HG03439 (cell line): ENCODE data around the gene NECTIN1.
A peak's percentile ranks its signal among the peaks of the same experiment; 100 is the strongest.

Source experiments
- ATAC-seq: cut with Tn5 transposase; IDR thresholded peaks from one replicate; pipeline ENCODE4 v1.9.1; 2021; ENCODE audit warnings: mild to moderate bottlenecking, moderate library complexity; ENCODE audit not compliant: unreplicated experiment

Gene NECTIN1

DNA sequence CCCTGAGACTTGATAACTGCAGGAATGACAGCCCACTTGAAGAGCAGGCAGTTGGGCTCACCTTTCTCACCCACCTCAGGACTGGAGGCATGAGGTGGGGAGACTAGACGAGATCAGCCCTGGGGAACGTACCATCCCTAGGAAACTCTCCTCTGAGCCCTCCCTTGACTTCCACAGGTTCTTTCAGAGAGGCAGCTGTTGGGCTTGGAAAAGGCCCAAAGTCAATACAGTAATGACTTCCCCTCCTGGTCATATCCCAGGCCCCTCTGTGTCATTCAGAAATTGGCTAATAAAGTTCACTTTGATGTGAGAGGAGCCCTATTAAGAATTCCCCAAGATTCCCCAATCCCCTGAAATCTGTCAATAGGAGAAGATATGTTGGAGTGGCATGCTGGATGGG, 5.8 kb upstream of the NECTIN1 start:
- no peak for ATAC-seq

DNA sequence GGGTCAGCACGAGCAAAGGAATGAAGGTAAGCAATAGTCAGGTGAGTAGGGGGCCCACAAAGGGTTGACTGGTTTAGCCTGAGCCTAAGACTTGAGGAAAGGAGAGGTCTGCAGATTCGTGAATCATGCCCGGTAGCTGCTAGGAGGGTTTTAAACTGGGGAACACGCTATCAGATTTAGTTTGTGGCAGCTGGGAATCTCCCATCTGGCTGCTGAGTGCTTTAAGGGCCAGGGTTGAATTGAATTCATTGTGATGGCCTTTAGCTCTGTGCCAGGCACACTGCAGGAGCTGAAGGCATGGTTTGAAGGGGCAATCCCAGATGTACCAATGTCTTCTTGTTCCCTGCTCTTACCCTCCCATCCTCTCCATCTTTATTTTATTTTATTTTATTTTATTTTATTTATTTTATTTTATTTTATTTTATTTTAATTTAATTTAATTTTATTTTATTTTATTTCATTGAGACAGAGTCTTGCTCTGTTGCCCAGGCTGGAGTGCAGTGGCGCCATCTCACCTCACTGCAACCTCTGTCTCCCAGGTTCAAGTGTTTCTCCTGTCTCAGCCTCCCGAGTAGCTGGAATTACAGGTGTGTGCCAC, 1.9 kb upstream of the NECTIN1 start:
- no peak for ATAC-seq

DNA sequence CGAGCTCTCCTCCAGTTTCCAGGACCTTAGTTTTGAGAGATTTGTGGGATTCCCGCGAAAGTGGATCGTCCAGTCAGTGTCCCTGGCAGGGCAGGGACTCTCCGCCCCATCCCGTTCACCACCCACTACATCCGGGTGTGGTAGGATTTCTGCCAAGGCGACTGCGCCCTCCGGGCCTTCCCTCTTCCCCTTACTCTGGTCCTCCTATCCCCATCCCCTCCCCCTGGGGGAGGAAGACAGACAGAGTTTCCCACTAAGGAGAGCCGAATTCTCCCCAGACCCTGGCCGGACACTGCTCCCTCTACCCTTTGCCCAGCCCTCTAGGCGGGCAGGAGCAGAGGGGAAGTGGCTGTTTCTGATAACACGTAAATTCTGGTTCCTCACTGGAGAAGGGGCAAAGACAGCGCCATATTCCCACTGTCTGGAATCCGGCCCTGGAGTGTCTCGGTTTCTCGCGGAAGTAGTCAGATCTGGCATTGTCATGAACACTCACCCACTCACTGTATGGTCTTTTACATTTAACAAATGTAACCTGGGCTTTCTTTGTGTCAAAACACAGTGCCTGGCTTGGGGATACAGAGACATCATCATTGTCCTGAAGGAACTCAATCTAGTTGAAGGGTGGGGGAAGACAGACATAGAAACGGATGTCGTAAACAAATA, 1.1 kb upstream of the NECTIN1 start:
- no peak for ATAC-seq

DNA sequence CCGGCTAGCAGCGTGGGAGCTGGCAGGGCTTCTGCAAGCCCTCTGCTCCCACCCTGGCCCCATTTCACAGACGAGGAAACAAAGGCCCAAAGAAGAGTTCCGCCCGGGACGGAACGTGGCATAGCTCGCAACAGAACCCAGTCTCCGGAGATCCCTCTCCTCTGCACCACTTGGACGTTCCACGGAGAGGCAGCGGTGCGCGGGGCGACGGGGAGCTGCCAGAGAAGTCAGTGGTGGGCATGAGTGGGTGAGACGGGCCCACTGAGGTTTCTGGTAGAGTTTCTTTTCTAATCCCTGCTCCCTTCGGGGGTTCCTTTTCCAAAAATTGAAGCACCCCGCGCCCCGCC, 554 bp upstream of the NECTIN1 start:
- ATAC-seq, result peak; percentile 29

DNA sequence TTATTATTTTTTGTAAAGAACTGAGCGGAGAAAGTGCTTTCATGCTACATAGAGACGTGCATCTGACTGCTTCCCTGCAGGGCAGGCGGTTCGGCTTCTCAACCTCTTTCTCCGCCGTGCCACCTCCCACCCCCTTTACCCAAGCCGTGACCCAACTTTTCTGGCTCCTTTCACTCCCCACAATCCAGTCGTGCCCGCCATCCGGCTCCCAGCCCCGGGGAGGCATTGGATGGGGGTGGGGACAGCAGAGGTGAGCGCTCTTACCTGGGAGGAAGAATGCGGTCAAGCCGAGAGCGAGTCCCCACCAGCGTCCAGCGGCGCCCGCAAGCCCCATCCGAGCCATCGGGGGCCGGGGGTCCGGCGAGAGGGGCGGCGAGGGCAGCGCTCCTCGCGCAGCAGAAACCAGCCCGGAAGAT, 781 bp downstream of the NECTIN1 start:
- no peak for ATAC-seq

DNA sequence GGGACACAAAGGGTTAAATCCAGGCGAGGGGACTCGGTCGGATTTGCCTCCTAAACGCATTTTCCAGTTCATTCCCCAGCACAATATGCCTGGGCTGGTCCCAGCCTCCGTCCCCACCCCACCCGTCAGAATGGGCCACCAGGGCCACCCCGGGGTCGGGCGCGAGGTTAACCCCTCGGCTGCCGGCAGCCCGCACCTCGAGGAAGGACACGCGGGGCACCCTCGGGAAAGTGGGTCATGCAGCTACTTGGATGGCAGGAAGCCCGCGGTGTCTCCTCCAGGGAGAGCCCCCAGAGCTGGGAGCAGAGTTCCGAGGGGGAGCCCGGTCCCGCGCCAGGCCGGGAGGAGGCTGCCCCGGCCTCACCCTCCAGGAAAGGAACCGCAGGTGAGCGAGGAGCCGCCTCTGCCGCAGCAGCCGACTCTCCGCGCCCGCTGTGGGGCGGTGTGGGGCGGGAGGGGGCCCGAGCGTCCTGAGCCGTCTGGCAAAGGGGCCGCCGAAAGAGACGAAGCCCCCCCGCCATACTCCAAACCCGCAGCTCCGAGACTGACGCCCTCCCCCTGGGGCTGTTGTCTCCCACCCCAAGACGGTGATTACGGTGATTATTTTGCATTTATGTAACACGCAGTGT, 1.4 kb downstream of the NECTIN1 start:
- ATAC-seq, result no peak

DNA sequence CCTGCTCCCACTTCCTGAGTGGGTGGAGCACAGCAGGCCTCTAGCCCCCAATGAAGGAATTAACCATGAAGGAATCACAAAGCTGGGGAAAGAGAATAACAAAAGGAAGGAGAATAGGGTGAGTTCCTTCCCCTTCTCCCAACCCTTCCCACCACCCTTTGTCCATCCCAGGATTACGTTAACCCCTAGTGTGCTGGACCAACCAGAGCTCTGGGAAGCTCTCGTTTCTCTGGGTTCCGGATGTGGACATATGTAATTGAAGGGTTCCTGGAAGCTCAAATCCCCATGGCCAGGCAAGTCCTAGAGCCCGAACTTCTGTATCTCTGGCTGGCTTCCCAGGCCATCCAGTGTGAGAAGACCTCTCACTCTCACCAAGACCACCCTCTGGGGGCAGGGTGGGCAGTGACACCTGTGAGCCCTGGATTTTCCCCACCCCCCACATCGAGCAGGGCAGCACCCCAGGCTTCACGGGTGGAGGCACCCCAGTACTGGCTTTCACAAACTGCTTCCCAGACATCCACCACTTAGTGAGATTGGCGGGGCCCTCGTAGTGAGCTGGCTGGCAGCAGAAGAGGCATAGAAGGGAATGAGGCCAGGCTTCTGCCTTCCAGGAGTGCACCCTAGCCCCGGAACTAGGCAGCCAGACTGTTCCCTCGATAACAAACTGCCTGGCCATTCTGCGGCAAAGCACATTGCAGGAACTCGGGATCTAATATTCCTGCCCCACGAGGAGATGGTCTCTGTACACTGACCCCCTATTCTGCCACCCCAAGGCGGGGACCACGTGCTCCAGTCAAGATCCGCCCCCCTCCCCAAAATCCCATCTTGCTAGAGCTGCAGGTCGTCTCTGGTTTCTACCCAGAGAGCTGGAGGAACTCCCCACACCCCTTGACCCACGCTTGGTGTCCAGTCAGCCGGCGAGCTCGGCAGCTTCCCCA, 2.1 kb downstream of the NECTIN1 start:
- ATAC-seq, result no peak

DNA sequence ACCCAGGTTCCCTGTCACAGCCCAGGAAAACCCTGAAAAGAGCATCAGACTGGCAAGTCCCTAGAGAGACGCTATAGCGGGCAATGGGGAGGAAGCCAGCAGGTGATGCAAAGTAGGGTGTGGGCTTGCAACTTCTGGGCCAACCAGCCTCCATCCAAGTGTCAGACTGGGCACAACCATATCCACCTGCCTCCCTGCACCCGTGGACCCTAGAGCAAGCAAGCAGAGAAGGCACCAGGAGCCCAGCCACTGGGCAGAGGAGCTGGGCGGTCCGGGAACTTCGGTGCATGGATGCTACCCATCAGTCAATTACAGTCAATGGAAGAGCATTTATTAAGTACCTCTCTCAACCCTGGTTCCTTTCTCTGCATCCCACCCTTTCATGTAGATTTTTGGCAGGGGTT, 2.8 kb downstream of the NECTIN1 start:
- no peak for ATAC-seq

DNA sequence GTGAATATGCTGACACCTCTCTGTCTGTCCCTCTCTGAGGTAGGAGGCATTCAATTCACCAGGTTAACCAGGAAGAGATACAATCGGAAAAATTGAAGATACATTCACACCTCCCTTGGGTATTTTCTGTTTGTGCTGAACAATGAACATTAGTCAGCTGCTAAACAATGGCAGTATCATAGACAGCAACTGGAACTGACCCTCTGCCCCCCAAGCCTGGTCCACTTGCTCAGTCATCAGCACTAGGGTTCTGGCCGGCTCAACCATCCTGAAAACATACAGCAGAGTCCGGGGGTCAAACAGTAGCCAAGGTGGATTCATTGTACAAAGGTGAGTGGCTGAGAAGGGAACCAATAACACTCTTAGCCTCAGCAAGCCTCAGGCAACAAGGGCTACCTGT, 4.0 kb downstream of the NECTIN1 start:
- no peak for ATAC-seq

DNA sequence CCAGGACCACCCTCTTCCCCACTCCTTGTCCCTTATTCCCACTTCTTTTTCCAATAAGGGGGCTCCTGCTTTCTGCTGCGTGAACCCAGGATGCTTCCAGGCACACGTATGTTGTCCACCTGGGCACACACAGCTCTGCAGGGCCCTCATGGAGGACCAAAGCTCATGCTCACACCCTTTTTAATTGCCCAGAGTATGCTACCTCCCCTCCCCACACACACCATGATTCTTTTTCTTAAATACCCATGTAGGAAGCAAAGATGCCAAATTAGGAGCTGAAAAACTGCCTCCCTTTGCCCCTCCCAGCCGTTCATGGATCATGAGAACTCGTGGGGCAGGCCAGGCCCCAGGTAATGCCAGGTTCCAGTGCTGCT, 5.1 kb downstream of the NECTIN1 start:
- no peak for ATAC-seq

DNA sequence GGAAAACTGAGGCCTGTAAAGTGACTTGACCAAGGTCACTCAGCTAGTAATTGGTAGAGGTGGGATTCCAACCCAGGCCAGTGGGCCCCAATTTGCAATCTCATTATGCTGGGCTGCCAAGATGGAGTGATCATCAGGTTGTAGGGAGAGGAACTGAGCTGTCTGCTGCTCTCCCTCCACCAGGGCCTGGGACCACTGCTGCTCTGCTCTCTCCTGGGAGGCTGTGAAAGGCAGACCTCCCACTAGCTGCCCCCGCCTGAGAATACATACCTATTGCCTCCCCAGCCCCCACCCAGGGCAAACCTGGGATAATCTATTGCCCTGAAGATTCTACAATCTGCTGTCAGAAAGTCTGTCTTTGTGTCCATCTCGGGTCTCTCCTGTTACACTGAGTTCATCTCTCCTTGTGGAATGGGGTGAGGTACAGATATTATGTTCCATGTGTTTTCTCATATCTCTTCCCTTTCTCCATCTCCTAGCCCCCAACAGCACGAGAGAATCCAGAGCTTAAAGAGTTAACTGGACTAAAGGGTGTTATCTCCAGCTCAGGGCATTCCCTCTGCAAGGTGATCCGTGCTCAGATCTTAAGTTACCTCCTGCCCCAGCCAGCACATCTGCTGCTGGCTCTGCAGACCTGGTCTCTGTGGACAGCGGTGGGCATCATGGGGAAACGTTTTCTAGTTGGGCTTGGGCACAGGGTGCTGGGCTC, 5.6 kb downstream of the NECTIN1 start:
- ATAC-seq, result no peak

DNA sequence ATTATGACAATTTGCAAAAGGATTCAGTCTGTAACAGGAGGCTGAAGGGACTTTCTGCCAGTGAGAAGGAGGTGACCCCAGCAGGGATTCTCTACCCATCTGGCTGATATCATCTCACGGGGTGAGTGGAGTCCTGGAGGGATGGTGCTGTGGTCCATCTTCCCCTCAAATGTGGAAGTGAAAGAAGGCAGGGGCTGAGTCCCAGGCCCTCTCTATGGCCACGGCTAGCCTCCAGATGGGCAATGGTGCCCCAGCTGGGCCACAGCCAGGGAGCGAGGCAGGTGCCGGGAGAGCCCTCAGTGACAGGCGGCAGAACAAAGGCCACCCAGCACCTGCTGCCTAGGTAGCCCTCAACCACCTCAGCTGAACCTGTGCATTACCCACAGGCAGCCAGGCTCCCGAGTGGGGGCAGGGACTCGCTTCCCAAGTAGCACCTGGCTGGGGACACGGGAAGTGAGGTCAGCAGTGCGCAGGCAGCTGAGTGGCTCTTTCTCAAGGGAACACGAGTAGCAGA, 6.7 kb downstream of the NECTIN1 start:
- ATAC-seq, result no peak

DNA sequence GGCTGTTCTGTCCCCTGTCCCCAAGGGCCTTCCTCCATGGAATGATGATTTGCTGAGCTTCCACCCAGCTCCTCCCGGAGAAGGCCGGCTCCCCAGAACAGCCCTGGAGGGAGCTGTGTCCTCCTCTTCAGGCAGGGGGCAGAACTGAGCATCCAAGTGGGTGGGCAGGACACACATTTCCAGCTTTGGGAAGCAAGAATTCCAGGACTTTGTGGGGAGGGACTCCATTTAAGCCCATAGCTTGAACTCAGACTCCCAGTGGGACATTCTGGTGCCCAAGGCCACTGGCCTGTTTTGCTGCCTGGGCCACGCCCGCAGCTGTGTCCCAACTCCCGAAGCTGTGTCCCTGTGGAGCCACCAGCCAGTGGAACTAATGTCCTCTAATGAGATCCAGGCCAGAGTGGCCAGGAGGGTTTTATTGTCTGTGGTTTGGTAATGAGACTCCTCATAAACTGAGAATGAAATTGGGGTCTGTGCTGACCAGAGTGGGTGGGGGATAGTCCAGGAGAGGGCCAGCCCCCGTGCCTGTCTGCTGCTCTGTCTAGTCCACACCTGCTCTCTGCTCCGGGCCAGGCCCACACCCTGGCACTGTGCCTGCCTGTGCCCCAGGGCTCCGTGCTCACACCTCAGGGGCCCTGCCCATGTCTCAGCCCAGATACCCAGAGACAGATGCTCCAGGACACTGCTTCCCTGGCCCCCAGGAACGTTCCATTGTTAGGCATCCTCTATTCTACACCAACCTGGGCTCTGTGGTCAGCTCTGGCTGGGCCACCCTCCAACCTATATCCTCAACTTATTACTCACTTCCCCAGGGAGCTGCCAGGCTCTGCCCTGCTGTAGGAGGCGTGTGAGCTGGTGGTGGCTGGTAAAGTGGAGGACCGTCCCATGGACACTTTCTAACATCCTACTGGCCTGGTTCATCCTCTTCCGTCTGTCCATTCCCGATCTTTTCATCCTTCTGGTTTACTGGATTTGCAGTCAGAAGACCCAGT, 7.6 kb downstream of the NECTIN1 start:
- no peak for ATAC-seq

DNA sequence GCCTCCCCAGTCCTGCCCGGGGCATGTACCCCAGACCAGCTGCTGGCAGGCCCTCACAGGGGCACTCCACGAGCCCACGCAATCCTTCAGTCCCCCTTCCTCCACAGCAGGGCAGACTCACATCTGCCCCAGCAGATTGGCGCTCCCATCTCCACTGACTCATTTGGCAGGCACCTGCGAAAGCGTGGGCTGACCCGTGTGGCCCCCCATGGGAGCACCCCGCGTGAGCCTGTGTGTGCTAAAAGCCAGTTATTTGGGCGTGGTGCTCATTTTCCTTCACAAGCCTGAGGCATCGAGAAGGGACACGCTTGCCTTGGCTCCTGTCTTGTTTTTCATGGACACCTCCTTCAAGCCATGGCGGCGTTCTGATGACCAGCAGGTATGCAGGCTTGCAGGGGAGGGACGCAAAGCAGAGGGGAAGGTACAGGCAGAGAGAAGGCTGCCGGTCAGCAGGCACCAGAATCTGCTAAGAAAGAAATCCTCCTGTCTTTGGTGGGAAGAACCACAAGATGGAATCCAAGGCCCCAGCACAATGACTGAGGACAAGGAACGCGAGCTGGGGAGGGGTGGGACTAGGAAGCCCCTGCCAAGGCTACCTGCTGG, 8.6 kb downstream of the NECTIN1 start:
- no peak for ATAC-seq

DNA sequence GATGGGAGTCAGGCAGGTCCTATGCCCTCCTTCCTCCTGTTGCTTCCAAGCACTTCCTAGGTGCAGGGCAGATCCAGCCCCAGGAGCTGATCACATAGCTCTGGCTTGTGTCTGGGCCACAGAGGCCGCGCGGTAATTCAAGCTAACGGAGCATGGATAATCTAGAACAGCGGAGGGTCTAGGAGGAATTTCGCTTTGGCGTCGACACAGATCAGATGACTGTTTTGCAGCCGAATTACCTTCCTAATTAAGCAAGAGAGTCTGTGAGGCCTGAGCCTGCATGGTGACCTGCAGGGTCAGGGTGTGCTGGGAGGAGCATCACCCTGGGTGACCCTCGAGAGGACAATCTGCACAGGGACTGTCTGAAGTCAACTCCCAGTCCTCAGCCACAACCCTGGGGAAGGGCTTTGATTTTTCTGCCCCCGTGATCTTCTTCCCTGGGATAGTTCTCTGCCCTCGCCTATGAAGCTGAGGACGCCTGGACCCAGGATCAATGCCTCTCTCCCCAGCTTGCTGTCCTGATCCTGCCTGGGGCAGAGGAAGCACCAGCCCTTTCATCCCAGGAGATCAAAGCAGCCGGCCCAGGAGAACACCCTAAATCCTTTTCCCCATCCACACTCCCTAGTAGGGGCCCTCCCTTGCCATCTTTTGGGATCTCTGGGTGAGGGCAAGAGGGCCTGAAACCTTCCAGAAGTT, 11.0 kb downstream of the NECTIN1 start:
- ATAC-seq, result no peak

DNA sequence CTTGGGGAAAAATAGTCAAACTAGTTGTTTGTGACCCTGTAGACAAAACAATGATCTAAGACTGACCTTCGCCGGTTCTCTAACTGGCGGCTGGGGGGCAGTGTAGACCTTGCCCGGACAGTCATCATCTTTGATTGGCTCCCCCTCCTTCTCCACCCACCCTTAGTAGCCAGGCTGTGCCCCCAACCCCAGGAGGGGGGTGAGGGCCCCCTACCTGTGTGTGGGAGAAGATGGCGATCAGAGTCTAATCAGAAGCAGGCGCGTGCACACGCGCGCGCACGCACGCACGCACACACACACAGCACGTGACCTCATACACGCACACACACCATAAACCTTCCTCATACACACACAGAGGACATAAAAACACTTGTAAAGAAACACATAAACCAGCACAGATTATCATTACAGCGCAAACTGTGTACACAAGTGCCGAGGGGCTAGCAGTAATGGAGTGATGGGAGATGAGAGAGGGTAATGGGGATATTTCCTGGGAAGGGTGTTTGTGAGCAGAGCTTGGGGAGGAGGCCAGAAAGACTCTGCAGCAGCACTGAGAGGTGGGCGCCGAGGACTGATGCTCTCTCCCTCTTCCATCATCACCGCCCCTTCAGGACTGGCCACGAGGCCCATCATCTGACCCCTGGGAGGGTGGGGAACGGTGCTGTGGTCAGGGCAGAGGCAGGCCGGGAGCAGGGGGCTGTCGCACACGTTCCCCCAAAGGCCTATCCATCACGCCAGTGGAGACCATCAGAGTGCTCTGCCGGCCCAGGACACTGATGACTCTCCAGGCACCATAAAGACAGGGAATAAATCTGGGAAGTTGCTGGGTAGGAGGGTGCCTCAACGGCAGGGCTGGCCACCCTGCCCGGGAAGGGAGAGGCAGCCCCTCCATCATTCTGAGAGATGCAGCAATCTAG, 12.2 kb downstream of the NECTIN1 start:
- ATAC-seq, result no peak

DNA sequence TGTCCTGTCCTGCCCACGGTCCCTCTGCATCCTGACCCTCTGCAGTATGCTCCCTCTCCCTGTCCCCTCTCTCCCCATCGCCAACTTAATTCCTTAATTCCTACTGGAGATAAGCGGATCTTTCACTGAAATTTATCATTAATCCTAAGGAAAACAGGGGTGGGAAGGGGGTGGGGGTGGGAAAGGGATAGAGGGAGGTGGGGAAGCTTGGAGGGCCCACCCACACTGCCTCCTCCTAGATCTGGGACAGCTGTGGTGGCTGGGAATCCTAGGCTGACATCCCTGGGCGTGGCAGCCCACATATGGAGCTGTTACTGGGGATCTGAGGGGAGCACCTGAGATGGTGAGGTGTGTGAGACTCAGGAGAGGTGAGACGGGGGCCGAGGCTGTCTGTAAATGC, 14.4 kb downstream of the NECTIN1 start:
- no peak for ATAC-seq

DNA sequence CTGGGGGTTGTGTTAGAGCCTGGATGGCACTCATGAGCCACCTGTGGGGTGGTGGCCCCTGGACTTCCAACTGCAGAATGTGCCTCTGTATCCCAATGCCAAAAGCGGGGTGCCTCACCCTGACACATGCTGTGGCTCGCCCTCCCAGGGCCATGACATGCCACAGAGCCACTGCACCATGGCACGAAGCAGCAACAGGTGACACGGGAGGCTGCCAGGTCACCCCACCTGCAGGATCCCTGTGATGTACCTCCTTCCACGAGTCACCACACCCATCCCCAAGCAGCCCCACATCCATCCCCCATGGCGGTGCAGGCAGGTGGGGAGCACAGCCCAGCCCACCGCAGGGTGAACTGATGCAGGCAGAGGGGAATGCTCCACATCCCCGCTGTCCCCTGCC, 14.8 kb downstream of the NECTIN1 start:
- no peak for ATAC-seq
